ENCODE results near the gene PPP2R2B.

The PPP2R2B gene

DNA sequence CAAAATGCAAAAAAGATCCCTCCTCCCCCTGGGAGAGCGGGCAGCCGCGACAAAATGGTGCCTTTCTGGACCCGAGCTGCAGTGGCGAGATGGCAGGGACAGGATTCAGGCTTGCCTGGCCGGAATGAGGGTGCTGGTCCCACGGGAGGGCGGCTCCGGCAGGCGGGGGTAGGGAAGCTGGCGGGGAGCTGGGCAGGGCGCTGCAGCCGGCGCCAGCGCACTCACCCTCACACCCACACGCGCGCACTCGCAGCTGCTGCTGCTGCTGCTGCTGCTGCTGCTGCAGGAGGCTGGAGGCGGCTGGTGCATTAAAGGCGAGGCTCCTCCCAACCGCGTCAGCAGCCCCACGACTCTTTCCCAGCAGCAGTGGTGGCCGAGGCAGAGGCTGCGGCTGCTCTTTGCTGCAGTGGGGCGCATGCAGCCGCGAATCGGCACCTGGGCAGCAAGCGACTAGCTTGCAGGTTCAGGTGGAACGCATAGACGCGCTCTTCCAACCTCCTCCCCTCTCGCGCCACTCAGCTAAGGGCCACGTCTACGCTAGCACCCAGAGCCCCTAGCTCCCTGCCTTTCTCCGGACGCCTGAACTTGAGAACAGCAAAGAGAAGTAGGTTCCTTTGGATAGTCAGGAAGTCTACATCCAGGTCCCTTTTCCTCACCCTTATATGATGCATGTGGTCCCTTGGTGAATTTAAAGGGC, at the start of gene PPP2R2B:
TSS of gene PPP2R2B (minus strand) at position 282 of the 697 bp plus-strand sequence.
- peak; percentile 46 to 56 for DNase-seq

DNA sequence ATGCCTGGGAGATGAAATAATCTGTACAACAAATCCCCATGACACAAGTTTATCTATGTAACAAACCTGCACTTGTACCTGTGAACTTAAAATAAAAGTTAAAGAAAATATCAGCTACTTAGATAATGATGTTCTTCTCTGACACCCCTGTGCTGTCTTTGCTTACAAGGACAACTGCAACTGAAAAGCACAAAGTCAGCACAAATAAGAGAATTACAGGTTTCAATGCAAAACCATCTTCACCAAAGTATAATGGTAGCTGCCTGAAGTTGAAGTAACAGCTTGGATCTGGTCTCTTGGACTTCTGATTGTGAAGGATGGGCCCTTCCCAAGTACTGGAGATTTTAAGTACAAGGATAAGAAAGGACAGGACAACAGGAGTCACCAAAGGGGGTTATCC, 45.6 kb upstream of the PPP2R2B start:
- no peak for DNase-seq

DNA sequence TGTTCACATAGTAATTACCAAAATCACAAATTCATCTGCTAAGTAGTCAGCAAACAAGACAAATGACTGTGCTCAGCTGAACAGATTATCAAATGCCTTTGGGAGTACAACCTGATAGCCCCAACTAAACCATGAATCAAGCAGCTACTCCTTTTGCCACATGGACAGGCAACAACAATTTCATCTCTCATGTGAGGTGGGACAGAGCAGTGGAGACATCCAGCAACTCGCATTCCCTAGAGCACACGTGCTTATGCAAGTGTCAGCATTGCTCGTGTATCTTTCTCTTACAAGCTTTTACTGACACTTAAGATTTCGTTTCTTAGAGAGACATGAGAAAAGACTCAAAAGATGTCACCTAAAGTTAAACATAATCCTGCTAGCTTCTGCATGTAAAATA, 42.7 kb upstream of the PPP2R2B start:
- DNase-seq = no peak

DNA sequence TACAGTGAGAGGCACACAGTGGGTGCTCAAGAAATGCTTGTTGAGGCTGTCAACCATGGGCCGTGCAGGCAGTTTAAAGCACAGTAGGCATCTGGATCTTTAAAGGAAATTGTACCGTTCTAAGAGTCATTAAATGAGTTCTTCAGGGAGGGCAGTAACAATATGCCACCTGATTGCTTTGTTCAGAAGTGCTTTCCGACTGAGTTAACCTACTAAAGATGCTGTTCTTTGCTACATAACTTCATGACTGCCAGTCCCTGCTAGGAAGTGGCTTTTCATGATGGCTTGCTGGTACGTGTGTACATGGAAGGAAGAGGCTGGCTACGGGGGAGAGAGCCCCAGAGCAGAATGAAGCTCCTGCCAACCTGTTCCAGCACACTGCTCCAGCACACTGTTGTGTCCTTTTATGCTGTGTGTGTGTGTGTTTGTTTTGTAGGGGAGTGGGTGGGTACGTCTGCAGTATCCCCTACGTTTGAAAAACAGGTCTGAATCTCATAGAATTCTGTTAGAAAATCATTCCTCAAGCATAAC, 41.9 kb upstream of the PPP2R2B start:
- no peak for DNase-seq

DNA sequence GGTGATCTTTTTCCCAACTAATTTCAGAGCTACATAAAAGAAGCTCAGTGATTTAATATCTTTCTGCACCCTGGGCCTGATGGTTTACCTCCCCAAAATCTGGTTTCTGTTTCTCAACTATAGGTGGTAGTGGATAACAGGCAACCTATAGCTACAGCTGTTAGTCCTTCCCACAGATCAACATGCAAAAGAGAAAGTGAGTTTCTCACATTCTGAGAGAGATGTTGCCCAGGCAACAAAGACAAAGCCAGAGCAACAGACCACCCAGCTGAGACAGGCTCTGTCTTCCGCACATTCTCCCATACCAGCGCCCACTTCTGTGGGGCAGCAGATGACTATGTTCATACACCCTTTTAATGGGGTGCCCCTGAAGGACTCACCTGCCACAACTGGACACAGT, 40.7 kb upstream of the PPP2R2B start:
- DNase-seq = no peak

DNA sequence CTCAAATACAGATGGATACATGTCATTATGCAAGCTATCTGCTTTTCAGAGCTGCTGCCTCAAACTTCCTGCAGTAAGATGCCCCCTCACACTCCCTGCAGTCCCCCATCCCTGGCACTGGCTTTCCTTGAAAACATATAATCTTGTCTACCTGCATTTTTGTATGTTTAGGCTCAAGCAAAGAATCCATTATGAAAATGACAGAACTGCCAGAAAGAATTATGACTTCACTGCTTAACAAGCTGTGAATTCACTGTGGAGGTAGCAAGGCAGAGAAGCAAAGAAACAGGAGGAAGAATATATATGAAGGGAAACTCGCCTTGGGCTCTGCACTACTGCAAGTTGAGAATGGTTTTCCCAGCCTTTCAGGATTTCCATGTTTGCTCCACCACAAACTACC, 39.4 kb upstream of the PPP2R2B start:
- no peak for DNase-seq

DNA sequence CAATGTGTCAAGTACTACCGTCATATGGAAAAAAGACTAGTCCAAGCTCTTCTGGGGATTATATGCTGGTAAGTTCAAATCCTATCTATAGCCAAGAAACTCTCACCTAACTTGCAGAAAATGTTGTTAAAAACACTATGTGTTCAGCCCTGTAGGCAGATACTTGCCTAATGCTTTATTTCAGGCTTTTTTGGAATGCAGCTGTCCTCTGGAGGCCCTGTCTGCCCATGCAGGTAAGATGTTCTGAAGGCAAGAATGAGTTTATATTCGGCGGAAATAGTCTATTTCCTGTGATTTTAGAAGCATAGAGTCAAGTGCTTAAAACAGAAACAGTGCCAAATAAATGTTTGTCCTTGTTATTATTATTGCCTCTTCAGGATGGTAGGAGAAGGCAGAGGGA, 34.3 kb upstream of the PPP2R2B start:
- no peak for DNase-seq

DNA sequence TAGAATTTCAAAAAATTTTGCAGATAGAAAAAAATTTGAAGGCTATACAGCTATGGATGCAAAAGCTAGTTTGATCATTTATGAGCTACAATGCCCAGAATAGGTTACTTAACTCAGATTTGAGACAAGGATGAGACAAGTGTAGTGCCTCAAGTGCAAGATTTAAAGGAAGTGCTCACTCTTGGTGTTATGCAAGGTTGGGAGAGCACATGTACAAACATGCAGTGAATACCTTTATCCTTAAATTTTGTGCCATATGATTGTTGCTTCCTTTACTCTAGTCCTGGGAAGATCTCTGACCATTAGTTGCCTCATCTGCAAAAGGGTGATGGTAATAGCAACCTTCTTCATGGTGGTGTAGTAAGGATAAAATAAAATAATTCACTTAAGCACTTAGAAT, 31.7 kb upstream of the PPP2R2B start:
- DNase-seq = peak; percentile 6 to 19

DNA sequence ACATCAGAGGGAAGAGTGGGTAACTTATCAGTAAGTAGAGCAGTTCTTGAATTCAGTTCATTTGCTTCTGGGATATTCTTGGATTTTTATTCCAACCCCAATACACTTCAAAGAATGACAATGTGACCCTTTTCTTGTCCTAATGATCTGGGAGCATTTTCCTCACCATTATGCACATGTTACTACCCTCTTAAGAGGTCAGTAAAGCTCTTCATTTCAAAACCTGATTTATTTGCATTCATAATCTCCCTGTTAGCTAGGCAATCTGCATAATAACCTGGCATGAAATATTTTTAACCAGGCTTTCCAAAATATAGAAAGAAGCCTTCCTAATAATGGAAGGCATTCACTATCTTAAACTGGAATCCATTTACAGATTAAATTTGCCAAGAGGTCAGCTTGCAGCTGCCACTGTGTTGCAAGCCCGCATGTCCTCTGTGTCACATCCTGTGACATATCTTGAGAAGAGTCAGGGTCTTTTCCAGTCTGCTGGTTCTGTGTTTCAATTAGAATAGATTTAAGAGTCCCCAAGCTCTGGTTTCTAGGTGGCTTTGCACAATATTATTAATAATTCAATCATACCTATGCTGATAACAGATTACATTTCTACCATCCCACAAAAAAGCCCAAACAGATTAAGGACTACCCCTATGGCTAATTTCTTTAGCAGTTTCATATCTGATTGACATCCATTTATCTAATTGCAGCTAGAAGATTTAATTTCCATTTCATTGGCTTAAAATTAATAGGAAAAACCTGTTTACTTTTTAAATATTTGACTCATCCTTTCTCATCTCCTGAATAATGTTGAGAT, 30.9 kb upstream of the PPP2R2B start:
- no peak for DNase-seq

DNA sequence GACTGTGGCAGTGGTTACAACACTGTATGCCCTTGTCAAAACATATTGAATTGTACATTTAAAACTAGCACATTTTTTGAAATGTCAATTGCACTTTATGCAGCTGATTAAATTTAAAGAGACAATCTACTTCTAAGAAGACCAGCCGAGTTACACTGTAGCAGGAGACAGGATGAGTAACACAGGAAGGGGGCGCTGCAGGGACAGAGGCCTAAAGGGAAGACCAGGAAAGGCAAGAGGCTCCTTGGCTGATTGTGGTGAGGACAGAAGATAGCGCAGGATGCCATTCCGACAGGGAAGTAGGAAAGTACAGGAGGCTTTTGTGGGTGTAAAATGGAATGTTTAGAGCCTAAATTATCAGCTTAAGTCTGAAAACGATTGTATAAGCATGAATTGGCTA, 28.2 kb upstream of the PPP2R2B start:
- DNase-seq = no peak

DNA sequence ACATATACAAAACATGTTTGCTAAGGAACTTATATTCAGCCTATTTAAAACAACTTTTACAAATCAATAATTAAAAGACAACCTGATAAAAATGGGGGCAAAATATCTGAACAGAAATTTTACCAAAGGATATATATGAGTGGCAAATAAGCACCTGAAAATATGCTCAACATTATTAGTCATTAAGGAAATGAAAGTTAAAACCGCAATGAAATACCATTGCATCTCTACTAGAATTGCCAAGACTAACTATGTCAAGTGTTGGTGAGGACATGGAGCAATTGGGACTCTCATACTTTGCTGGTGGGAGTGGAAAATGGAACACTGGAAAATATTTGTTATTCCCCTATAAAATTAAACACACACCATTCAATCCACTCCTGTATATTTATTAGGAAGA, 26.3 kb upstream of the PPP2R2B start:
- DNase-seq = no peak

DNA sequence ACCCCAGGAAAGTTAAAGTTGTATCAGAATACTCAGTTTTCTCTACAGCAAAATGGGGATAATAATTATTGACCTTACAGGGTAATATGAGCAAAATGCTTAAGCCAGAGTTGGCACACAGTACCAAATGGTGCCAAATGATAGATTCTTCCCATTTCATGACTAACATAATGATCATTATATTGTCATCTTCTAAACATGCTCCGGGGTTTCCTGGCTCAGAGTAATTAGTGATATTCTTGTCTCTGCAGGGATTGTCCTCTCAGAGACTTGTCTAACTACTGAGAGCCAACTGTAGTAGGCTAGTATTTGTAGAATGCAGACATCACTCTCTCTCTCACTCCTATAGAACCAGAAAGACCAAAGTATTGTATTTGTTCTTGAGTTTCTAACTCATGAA, 25.2 kb upstream of the PPP2R2B start:
- DNase-seq = no peak

DNA sequence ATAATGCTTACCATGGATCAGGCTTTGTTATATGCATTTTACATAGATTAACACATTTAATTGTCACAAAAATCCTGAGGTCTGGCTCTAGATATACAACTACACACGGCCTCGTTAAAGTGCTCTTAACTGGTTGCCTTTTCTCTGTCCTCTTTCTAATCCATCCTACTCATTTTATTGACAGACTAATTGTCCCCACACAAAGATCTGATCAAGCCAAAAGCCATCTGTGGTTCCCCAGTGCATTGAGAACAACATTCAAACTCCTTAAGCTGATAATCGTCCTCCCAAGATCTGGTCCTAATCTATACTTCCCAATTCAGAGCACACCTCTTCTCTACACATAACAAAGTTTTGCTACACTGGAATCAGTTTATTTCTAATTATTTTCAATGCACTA, 23.9 kb upstream of the PPP2R2B start:
- DNase-seq = no peak

DNA sequence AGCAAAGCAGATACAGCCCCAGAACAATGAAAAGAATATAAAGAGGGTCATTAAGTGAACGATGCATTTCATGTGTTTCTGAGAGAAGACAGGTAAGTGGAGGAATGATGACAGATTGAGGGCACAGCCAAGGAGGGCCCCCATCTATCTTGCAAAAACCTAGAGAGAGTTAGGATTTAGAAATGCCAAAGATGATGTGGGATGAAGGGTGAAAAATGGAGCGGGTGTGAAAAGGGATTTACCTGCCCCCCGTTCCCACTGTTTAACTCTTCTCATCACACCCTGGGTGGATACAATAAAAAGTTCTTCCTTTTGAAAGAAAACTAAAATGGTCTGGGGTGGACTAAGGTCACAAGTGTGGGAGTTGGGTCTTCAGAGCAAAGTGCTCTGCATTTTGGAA, 18.5 kb upstream of the PPP2R2B start:
- DNase-seq = no peak

DNA sequence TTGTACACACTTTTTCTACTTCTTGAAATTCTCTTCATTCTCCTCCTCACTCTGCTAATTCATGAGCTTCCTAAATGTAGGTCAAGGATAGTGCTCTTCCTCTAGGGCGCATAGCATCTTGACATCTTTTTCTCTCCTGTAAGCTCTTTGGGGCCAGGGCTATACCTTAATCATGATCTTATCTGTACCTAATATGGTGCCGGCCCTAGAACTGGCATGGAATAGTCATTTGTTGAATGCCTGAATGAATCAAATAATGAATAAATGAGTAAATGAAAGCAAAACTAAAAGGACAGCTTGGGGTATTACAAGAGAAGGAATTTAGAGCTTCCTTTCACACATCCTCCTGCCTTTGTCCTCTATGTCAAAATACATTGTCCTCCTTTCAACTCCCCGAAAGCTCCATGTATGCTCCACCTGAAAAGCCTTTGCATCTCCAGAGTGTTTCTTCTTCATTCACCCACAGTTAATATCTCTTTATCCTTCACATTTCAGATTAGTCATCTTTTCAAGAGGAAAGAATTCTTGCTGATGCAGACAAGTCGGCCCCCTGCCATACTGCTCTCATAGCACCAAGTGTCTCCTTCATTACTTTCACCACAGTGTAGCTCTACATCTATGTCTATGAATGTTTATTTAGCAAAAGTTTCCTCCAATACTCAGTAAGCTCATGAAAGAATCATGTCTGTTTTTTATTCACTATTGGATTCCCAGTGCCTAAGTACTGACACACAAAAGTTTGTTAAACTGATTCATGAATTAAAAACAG, 16.4 kb upstream of the PPP2R2B start:
- no peak for DNase-seq

DNA sequence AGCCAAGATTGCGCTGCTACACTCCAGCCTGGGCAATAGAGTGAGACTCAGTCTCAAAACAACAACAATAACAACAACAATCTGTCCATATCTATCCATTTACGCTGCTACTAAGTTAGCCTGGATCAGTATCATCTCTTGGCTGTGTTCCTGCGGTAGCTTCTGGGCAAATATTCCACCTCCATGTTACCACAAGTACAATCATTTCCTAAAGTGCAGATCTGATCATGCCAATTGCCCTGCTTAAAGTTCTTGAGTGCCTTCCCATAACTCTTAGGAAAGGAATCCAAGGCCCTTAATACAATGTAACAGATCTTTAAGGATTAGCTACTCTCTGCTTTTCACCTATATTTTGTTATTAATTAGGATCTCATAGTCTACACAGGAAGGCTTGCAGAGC, 15.4 kb upstream of the PPP2R2B start:
- no peak for DNase-seq

DNA sequence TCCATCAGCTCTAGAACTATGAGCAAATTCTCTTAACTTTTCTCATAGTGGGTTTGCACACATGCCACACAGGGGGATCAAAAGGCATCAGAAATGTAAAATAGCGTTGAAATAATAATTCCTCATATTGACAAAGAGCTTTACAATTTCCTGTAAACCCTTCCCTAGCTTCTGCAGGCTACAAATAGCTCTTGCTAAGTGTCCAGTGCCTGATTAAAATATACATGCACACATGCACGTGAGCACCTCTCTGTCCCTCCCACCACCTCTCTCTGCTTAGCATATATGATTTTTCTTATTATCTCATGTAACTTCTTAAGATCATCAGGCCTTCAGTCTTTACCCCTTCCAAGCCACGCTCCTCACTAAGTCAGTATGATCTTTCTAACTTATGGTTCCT, 13.7 kb upstream of the PPP2R2B start:
- DNase-seq = no peak

DNA sequence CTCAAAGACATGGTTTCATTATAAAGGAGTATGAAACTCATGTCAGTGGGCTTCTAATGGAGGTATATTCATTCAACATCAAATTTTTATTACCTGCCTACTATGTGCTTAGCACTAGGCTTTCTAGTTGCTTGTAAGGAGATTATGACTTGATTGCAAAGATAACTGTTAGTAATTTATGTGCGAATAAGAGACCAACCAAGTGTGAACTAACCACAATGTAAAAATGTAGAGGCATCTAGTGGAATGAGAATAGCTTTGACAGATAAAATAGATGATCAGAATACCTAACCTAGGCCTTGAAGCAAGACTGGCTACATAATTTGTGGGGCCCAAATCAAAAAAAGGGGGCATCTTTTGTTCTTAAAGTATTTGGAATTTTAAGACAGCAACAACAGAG, 13.0 kb upstream of the PPP2R2B start:
- DNase-seq = no peak

DNA sequence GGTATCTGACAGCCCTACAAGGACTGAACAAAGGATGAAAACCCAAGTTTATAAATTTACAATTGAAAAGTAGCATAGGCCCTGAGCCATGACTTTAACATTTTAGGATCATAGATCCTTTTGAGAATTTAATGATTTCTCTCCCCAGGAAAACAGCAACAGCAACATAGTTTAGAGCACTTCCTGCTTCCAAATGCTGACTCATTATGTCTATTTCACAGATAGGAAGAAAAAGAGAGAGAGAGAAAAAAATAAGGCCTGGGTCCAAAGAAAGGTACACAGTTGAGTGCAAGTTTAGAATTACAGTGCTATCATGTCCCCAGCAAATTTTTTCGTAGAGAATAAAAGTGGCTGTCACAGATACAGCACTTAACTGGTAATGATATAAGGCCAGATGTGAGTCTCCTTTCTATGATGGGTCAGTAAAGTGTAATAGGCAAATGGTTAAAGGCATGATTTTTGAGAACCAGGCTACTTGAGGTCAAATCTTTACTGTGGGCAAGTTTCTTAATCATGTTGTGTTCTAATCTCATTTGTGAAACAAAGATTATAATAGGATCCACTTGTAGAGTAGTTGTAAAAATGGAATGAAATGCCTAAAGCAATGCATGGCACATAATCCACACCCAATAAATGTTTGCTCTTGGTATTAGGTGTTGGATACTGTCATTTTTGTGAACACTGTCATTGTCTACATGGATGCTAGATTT, 12.3 kb upstream of the PPP2R2B start:
- DNase-seq = peak; percentile 40 to 49

DNA sequence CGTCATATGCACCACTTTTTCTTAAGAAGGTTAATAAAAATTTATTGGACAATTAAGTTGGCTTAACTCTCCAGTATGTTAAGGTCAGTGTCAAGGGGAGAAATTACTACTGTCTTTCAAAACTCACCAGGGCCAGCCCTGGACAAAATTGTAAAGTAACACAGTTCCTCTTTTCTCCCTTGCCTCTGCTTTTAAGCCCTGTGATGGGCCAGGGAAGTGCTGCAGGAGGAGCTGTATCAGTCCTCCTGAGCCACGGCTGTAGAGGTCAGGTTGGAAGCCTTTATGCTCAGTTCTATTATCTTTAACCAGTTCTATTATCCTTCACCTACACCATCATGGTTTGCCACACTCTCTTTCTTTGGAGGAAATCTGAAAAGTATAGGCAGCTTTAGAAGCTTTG, 11.5 kb upstream of the PPP2R2B start:
- peak; percentile 62 to 72 for DNase-seq

DNA sequence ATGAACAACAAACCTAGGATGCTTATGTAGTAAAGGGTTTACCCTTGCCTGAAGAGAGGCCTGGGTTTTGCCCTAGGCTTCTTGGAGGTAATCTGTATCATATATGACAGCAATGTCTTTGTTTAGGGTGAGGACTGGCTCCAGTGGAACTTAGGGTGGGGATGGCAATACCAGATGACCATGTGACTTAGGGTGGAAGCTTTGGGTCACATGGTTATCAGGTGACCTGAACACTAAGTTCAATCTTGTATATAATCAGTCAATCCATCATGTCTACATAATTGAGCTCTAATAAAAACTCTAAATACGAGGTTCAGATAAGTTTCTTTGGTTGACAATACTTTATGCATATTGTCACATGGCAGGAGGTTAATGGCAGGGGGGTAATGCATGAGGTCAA, 10.6 kb upstream of the PPP2R2B start:
- no peak for DNase-seq

DNA sequence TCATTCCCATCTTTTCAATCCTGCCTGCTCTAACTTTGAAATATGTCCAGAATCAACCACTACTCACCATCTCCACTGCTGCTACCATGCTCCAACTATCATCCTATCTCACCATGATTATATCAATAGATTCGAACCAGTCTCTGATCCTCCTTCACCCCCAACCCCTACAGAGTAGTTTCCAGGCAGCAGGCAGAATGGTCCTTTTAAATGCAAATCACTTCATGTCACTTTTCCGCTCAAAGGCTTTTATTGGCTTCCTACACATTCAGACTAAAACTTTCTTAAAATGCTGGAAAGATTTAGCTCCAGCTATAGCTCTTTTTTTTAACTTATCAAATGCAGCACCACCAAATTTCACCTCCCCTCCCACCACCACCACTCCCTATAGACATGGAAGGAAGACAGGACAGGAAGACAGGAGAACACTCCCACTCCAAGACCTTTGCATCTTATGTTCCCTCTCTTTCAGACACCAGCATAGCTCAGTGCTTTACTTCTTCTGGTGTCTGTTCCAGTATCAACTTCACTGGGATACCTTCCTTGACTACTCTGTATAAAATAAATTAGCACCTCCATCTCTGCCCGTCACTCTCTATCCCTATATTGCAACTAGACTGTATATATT, 9.9 kb upstream of the PPP2R2B start:
- no peak for DNase-seq
